H9 (cell line): ENCODE data around the gene TYMP. TPM values are rescaled to one million over a fixed set of nuclear protein-coding genes. Genes with fewer than 3 reads are reported as not detected.
"Not testable (repeated sequence)": the region's sequence is repeated elsewhere in the genome, so short reads cannot be mapped to it uniquely, and the experiment has no call there.

Source experiments
- DNase-seq: peaks from one replicate; pipeline ENCODE4 v3.0.0-alpha.2; 2017
- H2AFZ ChIP-seq: one replicate; pipeline ENCODE4 v1.6.1; 2013; ENCODE audit warnings: mild to moderate bottlenecking, low read length, control low read depth, moderate library complexity
- H2AK5ac ChIP-seq: 2 replicates; pipeline ENCODE4 v1.6.1; 2013; ENCODE audit warnings: low read length, control low read depth, mixed read lengths; ENCODE audit not compliant: insufficient read length
- H2BK120ac ChIP-seq: one replicate; pipeline ENCODE4 v1.6.1; 2013; ENCODE audit warnings: low read depth, mild to moderate bottlenecking, low read length, control low read depth, inconsistent platforms; ENCODE audit not compliant: poor library complexity, severe bottlenecking
- H2BK12ac ChIP-seq: 2 replicates; pipeline ENCODE4 v1.6.1; 2013; ENCODE audit warnings: low read length, control low read depth, mixed read lengths, low read depth; ENCODE audit not compliant: insufficient read length
- H2BK15ac ChIP-seq: 2 replicates; pipeline ENCODE4 v1.6.1; 2013; ENCODE audit warnings: low read depth, low read length, control low read depth
- H2BK20ac ChIP-seq: one replicate; pipeline ENCODE4 v1.6.1; 2013; ENCODE audit warnings: low read depth, mild to moderate bottlenecking, low read length, control low read depth, inconsistent platforms; ENCODE audit not compliant: poor library complexity, severe bottlenecking
- H2BK5ac ChIP-seq: 2 replicates; pipeline ENCODE4 v1.6.1; 2013; ENCODE audit warnings: low read length, control low read depth, mixed read lengths; ENCODE audit not compliant: insufficient read length
- H3K14ac ChIP-seq: 2 replicates; pipeline ENCODE4 v1.6.1; 2013; ENCODE audit warnings: low read length, control low read depth; ENCODE audit not compliant: insufficient read depth
- H3K18ac ChIP-seq: 2 replicates; pipeline ENCODE4 v1.6.1; 2013; ENCODE audit warnings: low read depth, mild to moderate bottlenecking, mixed read lengths, low read length, control low read depth; ENCODE audit not compliant: insufficient read length
- H3K23ac ChIP-seq: 2 replicates; pipeline ENCODE4 v1.6.1; 2013; ENCODE audit warnings: low read length, control low read depth, mixed read lengths, low read depth; ENCODE audit not compliant: insufficient read length
- H3K23me2 ChIP-seq: 2 replicates; pipeline ENCODE4 v1.6.1; 2013; ENCODE audit warnings: low read depth, mild to moderate bottlenecking, mixed read lengths, low read length, control low read depth; ENCODE audit not compliant: insufficient read length, poor library complexity, severe bottlenecking
- H3K27ac ChIP-seq: 2 replicates; pipeline ENCODE4 v1.5.1; 2013; ENCODE audit warnings: low read length, control low read depth, mixed read lengths, low read depth; ENCODE audit not compliant: insufficient read length
- H3K27me3 ChIP-seq: 2 replicates; pipeline ENCODE4 v1.6.1; 2013; ENCODE audit warnings: low read length, control low read depth, inconsistent platforms; ENCODE audit not compliant: insufficient read depth
- H3K4ac ChIP-seq: 2 replicates; pipeline ENCODE4 v1.6.1; 2013; ENCODE audit warnings: low read depth, mild to moderate bottlenecking, control low read depth, inconsistent platforms, low read length, moderate library complexity
- H3K4me1 ChIP-seq: 2 replicates; pipeline ENCODE4 v1.6.1; 2013; ENCODE audit warnings: low read length, control low read depth, inconsistent platforms; ENCODE audit not compliant: insufficient read depth
- H3K4me2 ChIP-seq: 2 replicates; pipeline ENCODE4 v1.6.1; 2013; ENCODE audit warnings: low read length, control low read depth, mixed read lengths; ENCODE audit not compliant: insufficient read length, insufficient read depth
- H3K56ac ChIP-seq: 2 replicates; pipeline ENCODE4 v1.6.1; 2013; ENCODE audit warnings: low read depth, mild to moderate bottlenecking, mixed read lengths, low read length, control low read depth; ENCODE audit not compliant: insufficient read length
- H3K79me1 ChIP-seq: 2 replicates; pipeline ENCODE4 v1.6.1; 2013; ENCODE audit warnings: low read depth, mild to moderate bottlenecking, moderate library complexity, low read length, control low read depth, inconsistent platforms; ENCODE audit not compliant: insufficient read depth, poor library complexity, severe bottlenecking
- H3K79me2 ChIP-seq: 2 replicates; pipeline ENCODE4 v1.6.1; 2013; ENCODE audit warnings: low read length, control low read depth, inconsistent platforms; ENCODE audit not compliant: insufficient read depth
- H3K9ac ChIP-seq: 2 replicates; pipeline ENCODE4 v1.6.1; 2013; ENCODE audit warnings: low read length, control low read depth, mixed read lengths; ENCODE audit not compliant: insufficient read length; ENCODE audit errors: extremely low read depth
- H3K9me3 ChIP-seq: one replicate; pipeline ENCODE4 v1.6.1; 2013; ENCODE audit warnings: low read depth, low read length, inconsistent platforms; ENCODE audit not compliant: control insufficient read depth
- H3T11ph ChIP-seq: one replicate; pipeline ENCODE4 v1.6.1; 2013; ENCODE audit warnings: mild to moderate bottlenecking, low read length, control low read depth, inconsistent platforms
- H4K20me1 ChIP-seq: one replicate; pipeline ENCODE4 v1.6.1; 2013; ENCODE audit not compliant: control insufficient read depth, insufficient read length, insufficient read depth
- H4K5ac ChIP-seq: 2 replicates; pipeline ENCODE4 v1.6.1; 2013; ENCODE audit warnings: low read depth, mild to moderate bottlenecking, mixed read lengths, low read length, control low read depth; ENCODE audit not compliant: insufficient read length
- H4K8ac ChIP-seq: replicated peaks from 2 replicates; pipeline ENCODE4 v1.6.1; 2013; ENCODE audit warnings: low read length, control low read depth, mixed read lengths, low read depth; ENCODE audit not compliant: insufficient read length
- H4K91ac ChIP-seq: 2 replicates; pipeline ENCODE4 v1.6.1; 2013; ENCODE audit warnings: low read depth, mild to moderate bottlenecking, moderate library complexity, mixed read lengths, low read length, control low read depth; ENCODE audit not compliant: insufficient read length
- H3K27ac Mint-ChIP-seq, 3 experiments: 2 replicates in 2 of 3; 3 replicates in 1 of 3; pipeline ENCODE4 v1.8.0; 2020 to 2021; ENCODE audit warnings: mixed read lengths in 3 of 3, mild to moderate bottlenecking in 1 of 3, moderate library complexity in 1 of 3
- H3K27me3 Mint-ChIP-seq: 2 replicates; pipeline ENCODE4 v1.8.0; 2021; ENCODE audit warnings: low read depth, mild to moderate bottlenecking, moderate library complexity, mixed read lengths
- H3K36me3 Mint-ChIP-seq, 3 experiments: 2 replicates in 2 of 3; 3 replicates in 1 of 3; pipeline ENCODE4 v1.8.0; 2020 to 2021; ENCODE audit warnings: low read depth in 3 of 3, mixed read lengths in 3 of 3; ENCODE audit not compliant: insufficient read depth in 1 of 3
- H3K4me1 Mint-ChIP-seq, 2 experiments: 2 replicates each; pipeline ENCODE4 v1.8.0; 2020; ENCODE audit warnings: mixed read lengths in 2 of 2
- H3K4me3 Mint-ChIP-seq, 2 experiments: 2 replicates in 1 of 2; 3 replicates in 1 of 2; pipeline ENCODE4 v1.8.0; 2020 to 2021; ENCODE audit warnings: mild to moderate bottlenecking in 2 of 2, mixed read lengths in 2 of 2, moderate library complexity in 1 of 2
- H3K9me3 Mint-ChIP-seq, 2 experiments: 2 replicates in 1 of 2; 3 replicates in 1 of 2; pipeline ENCODE4 v1.8.0; 2020; ENCODE audit warnings: mild to moderate bottlenecking in 2 of 2, mixed read lengths in 2 of 2, moderate library complexity in 1 of 2
- WGBS: extraction: QIAGEN DNeasy Blood & Tissue Kit; methylation state at CpG from one replicate; pipeline ENCODE4 v1.1.7; 2013; ENCODE audit warnings: missing lambda C conversion rate, low lambda C conversion rate, mixed read lengths; ENCODE audit not compliant: insufficient read length; ENCODE audit errors: extremely low coverage; 5-methylcytosine and 5-hydroxymethylcytosine counted together
- total RNA-seq: library from RNA; stranded (reverse); gene quantifications from 2 replicates; pipeline ENCODE4 v1.2.1, GENCODE V29; 2021
- TF ChIP-seq, protein P1 (sequence below): fragments of 200-600 bp; sonication (generic); conservative IDR thresholded peaks from 3 replicates; pipeline ENCODE4 v1.8.0; 2021; ENCODE audit warnings: antibody characterized with exemption, mild to moderate bottlenecking

Gene TYMP
- total RNA-seq, 1 experiment from 2014 or later, result 1.0 TPM

DNA sequence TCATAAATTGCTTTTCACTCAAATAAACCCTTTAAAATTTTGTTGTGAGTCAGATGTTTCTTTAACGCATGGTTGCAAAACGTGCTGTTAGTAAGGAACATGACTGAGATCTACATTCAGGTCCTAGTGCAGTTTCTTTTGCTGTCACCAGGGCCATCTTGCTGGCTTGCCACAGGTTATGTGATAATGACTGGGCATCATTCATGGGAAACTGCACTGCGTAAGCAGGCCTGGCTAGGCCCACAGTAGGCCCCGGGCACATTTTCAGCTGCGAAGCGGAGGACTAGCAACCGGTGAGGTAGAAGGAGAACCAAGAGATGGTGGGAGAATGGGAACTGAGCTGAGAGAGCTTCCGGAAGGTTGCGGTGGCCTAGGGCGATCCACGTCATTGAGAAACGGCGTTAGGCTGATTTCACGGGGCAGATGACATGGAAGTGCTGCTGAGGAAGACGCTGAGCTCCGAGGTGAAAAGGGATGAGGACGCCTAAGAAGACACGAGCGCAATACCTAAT is 12.7 kb upstream of the TYMP start:
- H3K4me1 Mint-ChIP-seq, result no peaks in the 10 kb centered on the region
- H3K79me2 ChIP-seq, result no peaks in the 10 kb centered on the region
- no peak overlapping the region for H2BK15ac ChIP-seq
- H3K27ac ChIP-seq, result no peak overlapping the region
- H3K9ac ChIP-seq, result no peak overlapping the region
- peaks cover 62% of the 10 kb centered on the region for H3K27me3 Mint-ChIP-seq
- no peak overlapping the region for H3K14ac ChIP-seq
- H3K36me3 Mint-ChIP-seq, result no peaks in the 10 kb centered on the region
- H3K23ac ChIP-seq, result no peak overlapping the region
- H3K9me3 ChIP-seq, result no peaks in the 10 kb centered on the region
- H3K4me2 ChIP-seq, result no peak overlapping the region
- no peaks in the 10 kb centered on the region for H4K20me1 ChIP-seq
- no peak overlapping the region for H3K4ac ChIP-seq
- DNase-seq, result no peak
- peaks cover 2% of the 10 kb centered on the region for H3K23me2 ChIP-seq
- H2AK5ac ChIP-seq, result no peak overlapping the region
- H3K18ac ChIP-seq, result no peak overlapping the region
- H3K27me3 ChIP-seq, result no peaks in the 10 kb centered on the region; the same call in 1 of the 2 replicates
- H2AFZ ChIP-seq, result no peak overlapping the region
- no peak overlapping the region for H3K4me3 Mint-ChIP-seq
- H3K56ac ChIP-seq, result no peak overlapping the region
- H3K9me3 Mint-ChIP-seq, result no peaks in the 10 kb centered on the region; a peak in 1 of 5 replicates
- no peak overlapping the region for H4K91ac ChIP-seq
- no CpG with 5 or more reads among the region's 19 CpGs for WGBS
- H2BK20ac ChIP-seq, result no peak overlapping the region
- TF ChIP-seq, protein P1, sequence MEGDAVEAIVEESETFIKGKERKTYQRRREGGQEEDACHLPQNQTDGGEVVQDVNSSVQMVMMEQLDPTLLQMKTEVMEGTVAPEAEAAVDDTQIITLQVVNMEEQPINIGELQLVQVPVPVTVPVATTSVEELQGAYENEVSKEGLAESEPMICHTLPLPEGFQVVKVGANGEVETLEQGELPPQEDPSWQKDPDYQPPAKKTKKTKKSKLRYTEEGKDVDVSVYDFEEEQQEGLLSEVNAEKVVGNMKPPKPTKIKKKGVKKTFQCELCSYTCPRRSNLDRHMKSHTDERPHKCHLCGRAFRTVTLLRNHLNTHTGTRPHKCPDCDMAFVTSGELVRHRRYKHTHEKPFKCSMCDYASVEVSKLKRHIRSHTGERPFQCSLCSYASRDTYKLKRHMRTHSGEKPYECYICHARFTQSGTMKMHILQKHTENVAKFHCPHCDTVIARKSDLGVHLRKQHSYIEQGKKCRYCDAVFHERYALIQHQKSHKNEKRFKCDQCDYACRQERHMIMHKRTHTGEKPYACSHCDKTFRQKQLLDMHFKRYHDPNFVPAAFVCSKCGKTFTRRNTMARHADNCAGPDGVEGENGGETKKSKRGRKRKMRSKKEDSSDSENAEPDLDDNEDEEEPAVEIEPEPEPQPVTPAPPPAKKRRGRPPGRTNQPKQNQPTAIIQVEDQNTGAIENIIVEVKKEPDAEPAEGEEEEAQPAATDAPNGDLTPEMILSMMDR, result no peak
- no peak overlapping the region for H2BK12ac ChIP-seq
- H3K4me1 ChIP-seq, result no peaks in the 10 kb centered on the region
- H4K5ac ChIP-seq, result no peak overlapping the region
- H4K8ac ChIP-seq, result no peak overlapping the region
- H3T11ph ChIP-seq, result no peak overlapping the region
- H3K27ac Mint-ChIP-seq, result no peak overlapping the region; a peak in 1 of 7 replicates
- H3K79me1 ChIP-seq, result no peaks in the 10 kb centered on the region
- no peak overlapping the region for H2BK120ac ChIP-seq
- no peak overlapping the region for H2BK5ac ChIP-seq

- H3K4me3 Mint-ChIP-seq, H2BK20ac ChIP-seq: not testable (repeated sequence)
Observed at GRCh38 chr22:50541667-50542026, 11.8 kb upstream of the TYMP start.

More at GRCh38 chr22:50541667-50542026, 11.8 kb upstream of the TYMP start:
- not testable (repeated sequence) for H3K4ac ChIP-seq, H3K27me3 ChIP-seq, H3K14ac ChIP-seq, H3K9me3 ChIP-seq, H3K4me2 ChIP-seq, H2BK5ac ChIP-seq, H2BK15ac ChIP-seq, H3K79me1 ChIP-seq, H2BK12ac ChIP-seq, DNase-seq, H4K8ac ChIP-seq, H4K20me1 ChIP-seq, H3T11ph ChIP-seq, H3K9me3 Mint-ChIP-seq, H4K5ac ChIP-seq, H3K18ac ChIP-seq, H3K4me1 ChIP-seq, H3K27ac ChIP-seq, H3K9ac ChIP-seq, H2AFZ ChIP-seq, H3K4me1 Mint-ChIP-seq, H4K91ac ChIP-seq, H3K23ac ChIP-seq, H3K36me3 Mint-ChIP-seq, H3K79me2 ChIP-seq, H3K56ac ChIP-seq, H3K27ac Mint-ChIP-seq, H2BK120ac ChIP-seq, H3K23me2 ChIP-seq, H2AK5ac ChIP-seq
- H3K27me3 Mint-ChIP-seq, result peaks cover 69% of the 10 kb centered on the region
- no CpG with 5 or more reads among the region's 5 CpGs for WGBS
